ENCODE results near the gene RPRD1A. TPM values are rescaled to one million over a fixed set of nuclear protein-coding genes. Genes with fewer than 3 reads are reported as not detected.

Gene RPRD1A
- total RNA-seq, 1 experiment from 2014 or later: 80.7 TPM

- no peaks in the 10 kb centered on the region; a peak in 1 of 4 replicates for H3K36me3 ChIP-seq (ENCODE audit: control insufficient read depth in 1 of 2, insufficient read depth in 2 of 2, low read length in 2 of 2)
- TF ChIP-seq POLR2AphosphoS5 (IDR thresholded peaks at IDR 0.05; ENCODE audit: low read depth, low read length) (no peak), YY1 (IDR thresholded peaks at IDR 0.05; ENCODE audit: extremely low read depth, insufficient replicate concordance, low read depth, low read length) (no peak), ELF1 (IDR thresholded peaks at IDR 0.05; ENCODE audit: borderline replicate concordance, low read depth) (no peak), MAX (IDR thresholded peaks at IDR 0.05) (no peak), SP1 (IDR thresholded peaks at IDR 0.05; ENCODE audit: low read depth) (no peak), EZH2 (IDR thresholded peaks at IDR 0.05) (no peak), RAD21 (IDR thresholded peaks at IDR 0.05; ENCODE audit: low read depth) (no peak), REST (IDR thresholded peaks at IDR 0.05; ENCODE audit: low read depth) (no peak), CEBPB (IDR thresholded peaks at IDR 0.05; ENCODE audit: low read depth) (no peak), ATF3 (IDR thresholded peaks at IDR 0.05) (no peak), EGR1 (IDR thresholded peaks at IDR 0.05; ENCODE audit: low read depth) (no peak), FOSL1 (IDR thresholded peaks at IDR 0.05; ENCODE audit: low read depth) (no peak), ZNF274 (IDR thresholded peaks at IDR 0.05; ENCODE audit: low read depth, low read length) (no peak), CTCF (IDR thresholded peaks at IDR 0.05 in 2 of 3, conservative IDR thresholded peaks at IDR 0.05 in 1 of 3; ENCODE audit: borderline replicate concordance in 1 of 3, insufficient read depth in 1 of 3, low read depth in 2 of 3, low read length in 2 of 3) (no peak), CBX3 (IDR thresholded peaks at IDR 0.05; ENCODE audit: low read depth) (no peak), SRF (IDR thresholded peaks at IDR 0.05; ENCODE audit: low read depth) (no peak)
- intact Hi-C loops (cut with micrococcal nuclease): no loop called here
- H3K4me3 ChIP-seq (replicated peaks in 1 of 2; ENCODE audit: low read depth in 1 of 2, low read length in 2 of 2): no peak overlapping the region
- H3K9me3 ChIP-seq (ENCODE audit: control insufficient read depth in 1 of 2, insufficient read depth in 1 of 2, low read depth in 1 of 2, low read length in 2 of 2): peaks cover 0 to 6% of the 10 kb centered on the region in 2 experiments; a peak in 1 of 4 replicates
- H3K4me2 ChIP-seq (ENCODE audit: low read length): no peak overlapping the region
- H2AFZ ChIP-seq (ENCODE audit: low read depth, low read length, poor library complexity, severe bottlenecking): no peak overlapping the region
- no peaks in the 10 kb centered on the region for H3K9me2 ChIP-seq (ENCODE audit: insufficient read depth)
- H3K4me1 ChIP-seq (ENCODE audit: control insufficient read depth in 1 of 2, insufficient read depth in 2 of 2, low read length in 2 of 2): no peaks in the 10 kb centered on the region
- no peaks in the 10 kb centered on the region for H3K27me3 ChIP-seq (ENCODE audit: insufficient read depth, low read length)
- ATAC-seq (no peak), DNase-seq (ENCODE audit: low read depth, low spot score) (no peak)
- ChIA-PET CTCF (no interaction called here), RAD21 (ENCODE audit: low non-redundant PET in 1 of 2, low total read pairs in 2 of 2, uncharacterized antibody in 2 of 2, unreplicated experiment in 2 of 2) (no interaction called here), POLR2A (no interaction called here)
- peaks cover 99% of the 10 kb centered on the region for H3K79me2 ChIP-seq (ENCODE audit: insufficient read depth, low read length)
- peaks cover 6% of the 10 kb centered on the region; the same call in 1 of the 2 replicates for H4K20me1 ChIP-seq (ENCODE audit: insufficient read depth)
- H3K27ac ChIP-seq (ENCODE audit: low read depth, low read length): no peak overlapping the region
- no TSS peak for BruUV-seq (replicated peaks)
- no peak overlapping the region for H3K9ac ChIP-seq (ENCODE audit: low read length)
Observed at GRCh38 chr18:36047521-36047920, 19.8 kb downstream of the RPRD1A start.

All from HCT116 (cell line).